Left ventricle myocardium inferior (tissue), 1 donor: ENCODE results near the gene EME1. TPM values are rescaled to one million over a fixed set of nuclear protein-coding genes. Genes with fewer than 3 reads are reported as not detected.
A peak's percentile ranks its signal among the peaks of the same experiment; 100 is the strongest.
"Not testable (repeated sequence)": the region's sequence is repeated elsewhere in the genome, so short reads cannot be mapped to it uniquely, and the experiment has no call there.

Experiments
- DNase-seq: peaks from one replicate; pipeline ENCODE4 v3.0.0-alpha.2; 2020
- H3K27ac ChIP-seq: fragments of 200-600 bp; replicated peaks from 2 replicates; pipeline ENCODE4 v1.8.0; 2021
- H3K27me3 ChIP-seq: fragments of 200-600 bp; 2 replicates; pipeline ENCODE4 v1.8.0; 2021; ENCODE audit warnings: low read depth
- H3K36me3 ChIP-seq: fragments of 200-600 bp; 2 replicates; pipeline ENCODE4 v1.8.0; 2021
- H3K4me1 ChIP-seq: fragments of 200-600 bp; 2 replicates; pipeline ENCODE4 v1.8.0; 2021
- H3K4me3 ChIP-seq: fragments of 200-600 bp; 2 replicates; pipeline ENCODE4 v1.8.0; 2021; ENCODE audit warnings: mild to moderate bottlenecking, moderate library complexity
- H3K9me3 ChIP-seq: fragments of 200-600 bp; replicated peaks from 2 replicates; pipeline ENCODE4 v1.8.0; 2021
- intact Hi-C: fragments of 100-400 bp; cut with micrococcal nuclease; formaldehyde crosslinking; loops from one replicate; pipeline ENCODE4 v1.11.0; 2022
- total RNA-seq: library from RNA; stranded (reverse); fragmentation: NEBNext Ultra II Directional; extraction: Animal tissue kit (Norgen Biotek cat#: 25700); gene quantifications from one replicate; pipeline ENCODE4 v1.2.1, GENCODE V29; 2021
- TF ChIP-seq, protein P1 (sequence below): fragments of 200-600 bp; IDR thresholded peaks from 2 replicates; pipeline ENCODE4 v1.8.0; 2021; ENCODE audit warnings: antibody characterized with exemption, mild to moderate bottlenecking, borderline replicate concordance
- donor health status: DM: no; HTN: yes; CAD: no; lungs with severe emphysema.

EME1 gene
- total RNA-seq, 1 donor from 2014 or later: 0.74 TPM

DNA sequence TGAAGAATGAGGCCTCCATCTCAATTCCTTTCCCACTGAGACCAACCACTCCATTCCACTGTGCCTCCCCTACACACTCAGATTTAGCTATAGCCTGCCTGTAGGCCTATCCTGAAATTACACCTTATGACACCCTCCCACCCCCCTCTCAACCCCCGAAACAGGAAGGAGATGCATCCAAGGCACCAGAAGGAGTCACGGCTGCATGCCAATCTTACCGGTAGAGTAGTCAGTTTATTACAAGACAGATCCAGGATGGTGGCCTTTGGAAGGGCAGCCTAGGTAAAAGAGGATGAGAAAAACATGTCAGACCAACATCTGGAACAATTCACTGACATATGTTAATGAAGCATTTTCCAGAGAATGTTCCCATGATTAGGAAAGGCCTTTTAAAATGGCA, 21.7 kb downstream of the EME1 start:
- Histone ChIP-seq H3K27ac (no peak overlapping the region), H3K27me3 (no peaks in the 10 kb centered on the region), H3K4me1 (peaks cover 40% of the 10 kb centered on the region), H3K9me3 (no peaks in the 10 kb centered on the region), H3K36me3 (peaks cover 52% of the 10 kb centered on the region), H3K4me3 (no peak overlapping the region)
- TF ChIP-seq, protein P1, sequence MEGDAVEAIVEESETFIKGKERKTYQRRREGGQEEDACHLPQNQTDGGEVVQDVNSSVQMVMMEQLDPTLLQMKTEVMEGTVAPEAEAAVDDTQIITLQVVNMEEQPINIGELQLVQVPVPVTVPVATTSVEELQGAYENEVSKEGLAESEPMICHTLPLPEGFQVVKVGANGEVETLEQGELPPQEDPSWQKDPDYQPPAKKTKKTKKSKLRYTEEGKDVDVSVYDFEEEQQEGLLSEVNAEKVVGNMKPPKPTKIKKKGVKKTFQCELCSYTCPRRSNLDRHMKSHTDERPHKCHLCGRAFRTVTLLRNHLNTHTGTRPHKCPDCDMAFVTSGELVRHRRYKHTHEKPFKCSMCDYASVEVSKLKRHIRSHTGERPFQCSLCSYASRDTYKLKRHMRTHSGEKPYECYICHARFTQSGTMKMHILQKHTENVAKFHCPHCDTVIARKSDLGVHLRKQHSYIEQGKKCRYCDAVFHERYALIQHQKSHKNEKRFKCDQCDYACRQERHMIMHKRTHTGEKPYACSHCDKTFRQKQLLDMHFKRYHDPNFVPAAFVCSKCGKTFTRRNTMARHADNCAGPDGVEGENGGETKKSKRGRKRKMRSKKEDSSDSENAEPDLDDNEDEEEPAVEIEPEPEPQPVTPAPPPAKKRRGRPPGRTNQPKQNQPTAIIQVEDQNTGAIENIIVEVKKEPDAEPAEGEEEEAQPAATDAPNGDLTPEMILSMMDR: no peak
- intact Hi-C loops: no loop called here
- DNase-seq: no peak

DNA sequence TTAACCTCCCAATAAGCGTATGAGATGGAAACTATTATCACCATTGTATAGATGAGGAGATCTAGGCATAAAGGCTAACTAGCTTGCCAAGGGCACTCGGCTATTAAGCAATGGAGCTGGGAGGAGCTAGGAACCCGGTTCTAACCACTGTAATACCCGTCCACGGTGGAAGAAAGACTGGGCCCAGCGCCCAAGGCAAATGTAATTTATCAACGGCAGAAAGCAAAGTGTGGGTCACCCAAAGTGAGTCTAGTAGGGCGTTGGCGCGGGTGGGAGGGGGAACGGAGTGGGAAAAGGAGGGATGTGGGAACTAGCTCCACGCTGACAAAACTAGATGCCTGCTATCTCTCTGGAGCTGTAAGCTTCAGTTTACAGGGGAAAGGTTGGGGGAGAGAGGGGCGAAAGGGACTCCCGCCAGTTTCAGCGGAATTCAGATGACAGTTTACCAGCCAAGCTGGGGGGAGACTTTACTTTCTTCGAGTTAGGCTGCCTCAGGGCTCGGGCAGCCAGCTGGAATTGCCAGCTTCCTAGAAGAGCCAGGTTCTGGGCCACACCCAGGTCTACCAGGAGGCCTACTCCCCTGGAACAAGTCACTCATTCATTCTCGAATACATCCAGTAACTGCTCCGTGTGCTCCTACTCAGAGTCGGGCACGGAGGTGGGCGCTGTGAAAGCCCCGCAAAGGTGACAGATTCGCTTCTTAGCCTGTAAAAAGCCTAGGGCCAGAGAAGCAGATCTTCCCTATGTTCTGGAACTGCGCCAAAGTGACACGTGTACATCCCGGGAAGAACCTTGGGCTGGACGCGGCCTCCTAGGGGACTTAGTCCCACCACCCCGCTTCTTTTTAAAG, 23.5 kb downstream of the EME1 start:
- Histone ChIP-seq H3K4me1 (peaks cover 40% of the 10 kb centered on the region), H3K36me3 (peaks cover 36% of the 10 kb centered on the region), H3K27ac (peak overlapping the region; percentile 81), H3K9me3 (no peaks in the 10 kb centered on the region), H3K27me3 (no peaks in the 10 kb centered on the region), H3K4me3 (peak overlapping the region; percentile 95)
- no peak for DNase-seq
- intact Hi-C loops: no loop called here
- TF ChIP-seq, protein P1: no peak

DNA sequence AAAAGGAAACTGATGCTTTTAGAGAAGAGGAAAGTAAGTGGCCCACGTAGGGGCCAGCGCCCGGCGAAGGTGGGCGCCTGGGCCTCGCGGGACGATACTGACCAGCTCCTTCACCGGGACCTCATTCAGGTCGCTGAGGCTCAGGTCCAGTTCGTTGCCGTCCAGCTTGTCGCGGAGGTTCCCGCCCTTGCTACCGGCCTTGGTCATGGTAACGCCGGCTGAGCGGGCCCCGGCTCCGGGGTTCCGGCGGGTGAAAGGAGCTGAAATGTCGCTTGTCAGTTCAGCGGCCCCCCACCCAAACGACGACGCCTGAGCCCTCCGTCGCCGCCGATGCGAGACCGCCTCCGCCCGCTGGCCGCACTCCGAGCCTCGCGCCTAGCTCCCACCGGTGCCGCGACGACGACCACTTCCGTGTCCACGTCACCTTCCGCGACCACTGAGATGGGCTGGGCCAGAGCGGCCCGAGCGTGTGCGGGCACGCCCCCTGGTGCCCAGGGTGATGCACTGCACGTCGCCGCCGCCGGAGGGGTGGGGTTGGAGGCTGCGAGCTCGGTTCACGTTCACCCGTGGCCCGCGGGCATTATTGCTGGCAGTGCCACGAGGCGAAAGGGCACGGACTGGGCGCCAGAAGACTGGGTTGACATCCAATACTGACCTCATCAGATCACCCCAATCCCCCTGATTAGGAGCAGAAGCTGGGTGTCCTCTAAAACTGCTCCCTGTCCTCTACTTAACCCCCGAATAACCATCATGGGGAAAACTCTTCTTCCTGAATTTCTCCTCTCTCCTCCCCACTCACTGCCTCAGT, 24.3 kb downstream of the EME1 start, which contains the start of gene LRRC59:
Gene LRRC59, minus strand, starts transcription at position 413 of the 808 bp plus-strand sequence. Its CDS starts 206 bp downstream, at position 207.
- Histone ChIP-seq H3K4me1 (peaks cover 40% of the 10 kb centered on the region), H3K27me3 (no peaks in the 10 kb centered on the region), H3K9me3 (no peaks in the 10 kb centered on the region), H3K36me3 (peaks cover 27% of the 10 kb centered on the region), H3K27ac (peak within 1 kb of the TSS; percentile 81), H3K4me3 (peak within 1 kb of the TSS; percentile 95)
- DNase-seq: peak; percentile 90
- TF ChIP-seq, protein P1: peak; percentile 100
- intact Hi-C loops: no loop called here

DNA sequence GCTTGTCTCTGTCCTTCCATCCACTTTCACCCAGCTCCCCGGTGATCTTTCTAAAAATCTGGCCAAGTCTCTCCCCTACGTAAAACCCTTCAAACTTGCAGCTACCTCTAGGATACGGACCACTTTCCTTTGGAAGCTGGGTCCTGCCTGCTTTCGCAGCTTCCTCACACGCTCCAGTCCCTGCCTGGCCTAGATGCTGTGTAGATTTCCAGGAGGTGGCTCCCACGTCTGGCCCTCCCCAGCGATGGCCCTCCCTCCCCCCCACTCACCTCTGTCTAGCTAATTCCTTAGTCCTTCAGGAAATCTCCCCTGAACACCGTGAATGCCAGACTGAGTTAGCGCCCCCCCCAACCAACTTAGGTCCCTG, 24.9 kb downstream of the EME1 start:
- no peak for DNase-seq
- no peaks in the 10 kb centered on the region for H3K9me3 ChIP-seq
- intact Hi-C loops: no loop called here
- H3K36me3 ChIP-seq: peaks cover 21% of the 10 kb centered on the region
- no peak overlapping the region for H3K27ac ChIP-seq
- no peaks in the 10 kb centered on the region for H3K27me3 ChIP-seq
- peaks cover 40% of the 10 kb centered on the region for H3K4me1 ChIP-seq
- peak overlapping the region; percentile 95 for H3K4me3 ChIP-seq
- TF ChIP-seq, protein P1: no peak

DNA sequence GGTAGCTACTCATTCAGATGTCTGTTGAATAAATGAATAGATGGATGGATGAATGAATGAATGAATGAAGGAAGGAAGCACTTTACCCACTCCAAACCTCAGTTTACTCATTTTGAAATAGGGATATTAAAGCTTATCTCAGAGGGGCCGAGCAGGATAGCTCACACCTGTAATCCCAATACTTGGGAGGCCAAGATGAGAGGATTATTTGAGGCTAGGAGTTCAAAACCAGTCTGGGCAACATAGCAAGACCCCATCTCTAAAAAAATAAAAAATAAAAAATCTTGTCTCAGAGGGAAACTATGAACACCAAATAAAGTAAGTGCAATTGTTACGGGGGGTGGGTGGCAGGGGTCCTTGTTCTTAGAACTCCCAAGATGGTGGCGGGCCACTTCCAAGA, 25.6 kb downstream of the EME1 start:
- DNase-seq, intact Hi-C loops, H3K9me3 ChIP-seq, H3K4me3 ChIP-seq, H3K27me3 ChIP-seq, H3K27ac ChIP-seq: not testable (repeated sequence)
- Histone ChIP-seq H3K4me1 (peaks cover 40% of the 10 kb centered on the region), H3K36me3 (peaks cover 14% of the 10 kb centered on the region)

DNA sequence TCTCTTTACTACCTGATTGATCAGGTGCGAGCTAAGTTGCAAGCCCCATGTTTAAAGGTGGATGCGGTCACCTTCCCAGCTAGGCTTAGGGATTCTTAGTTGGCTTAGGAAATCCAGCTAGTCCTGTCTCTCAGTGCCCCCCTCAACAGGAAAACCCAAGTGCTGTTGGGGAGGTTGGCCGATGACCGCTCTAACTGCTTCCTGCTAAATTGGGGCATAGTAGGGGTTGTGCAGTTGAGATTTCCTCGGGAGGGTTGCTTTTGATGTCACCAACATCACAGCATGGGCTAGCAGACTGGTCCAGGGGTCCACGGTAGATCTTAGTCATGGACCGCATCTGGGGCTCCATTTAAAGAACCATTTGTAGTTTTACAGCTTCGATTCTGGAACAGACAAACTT, 26.6 kb downstream of the EME1 start:
- not testable (repeated sequence) for H3K9me3 ChIP-seq

DNA sequence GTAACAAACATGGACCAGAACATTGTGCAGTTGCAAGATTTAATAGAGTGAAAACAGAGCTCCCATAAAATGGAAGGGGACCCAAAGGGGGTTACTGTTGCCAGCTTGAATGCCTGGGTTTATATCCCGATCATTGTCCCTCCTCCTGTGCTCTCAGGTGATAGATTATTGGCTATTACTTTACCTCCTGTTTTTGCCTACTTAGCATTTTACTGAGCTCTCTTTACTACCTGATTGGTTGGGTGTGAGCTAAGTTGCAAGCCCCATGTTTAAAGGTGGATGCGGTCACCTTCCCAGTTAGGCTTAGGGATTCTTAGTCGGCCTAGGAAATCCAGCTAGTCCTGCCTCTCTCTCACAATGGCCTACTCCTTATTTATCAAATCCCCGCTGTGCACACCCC, 32.3 kb downstream of the EME1 start:
- H3K36me3 ChIP-seq, H3K4me3 ChIP-seq, H3K27ac ChIP-seq, intact Hi-C loops, H3K9me3 ChIP-seq, DNase-seq, H3K4me1 ChIP-seq: not testable (repeated sequence)
- peaks cover 33% of the 10 kb centered on the region for H3K27me3 ChIP-seq

More for the DNA sequence above, 26.6 kb downstream of the EME1 start:
- H3K36me3 ChIP-seq, intact Hi-C loops, H3K27me3 ChIP-seq, H3K4me3 ChIP-seq, H3K27ac ChIP-seq, DNase-seq: not testable (repeated sequence)
- peaks cover 33% of the 10 kb centered on the region for H3K4me1 ChIP-seq
